Suppressor macrophage (primary cell): ENCODE data around the gene INHA.

ENCODE experiments used
- DNase-seq, 4 experiments: peaks; one replicate each; pipeline ENCODE4 v3.0.0-alpha.2; 2020 to 2022

INHA gene

DNA sequence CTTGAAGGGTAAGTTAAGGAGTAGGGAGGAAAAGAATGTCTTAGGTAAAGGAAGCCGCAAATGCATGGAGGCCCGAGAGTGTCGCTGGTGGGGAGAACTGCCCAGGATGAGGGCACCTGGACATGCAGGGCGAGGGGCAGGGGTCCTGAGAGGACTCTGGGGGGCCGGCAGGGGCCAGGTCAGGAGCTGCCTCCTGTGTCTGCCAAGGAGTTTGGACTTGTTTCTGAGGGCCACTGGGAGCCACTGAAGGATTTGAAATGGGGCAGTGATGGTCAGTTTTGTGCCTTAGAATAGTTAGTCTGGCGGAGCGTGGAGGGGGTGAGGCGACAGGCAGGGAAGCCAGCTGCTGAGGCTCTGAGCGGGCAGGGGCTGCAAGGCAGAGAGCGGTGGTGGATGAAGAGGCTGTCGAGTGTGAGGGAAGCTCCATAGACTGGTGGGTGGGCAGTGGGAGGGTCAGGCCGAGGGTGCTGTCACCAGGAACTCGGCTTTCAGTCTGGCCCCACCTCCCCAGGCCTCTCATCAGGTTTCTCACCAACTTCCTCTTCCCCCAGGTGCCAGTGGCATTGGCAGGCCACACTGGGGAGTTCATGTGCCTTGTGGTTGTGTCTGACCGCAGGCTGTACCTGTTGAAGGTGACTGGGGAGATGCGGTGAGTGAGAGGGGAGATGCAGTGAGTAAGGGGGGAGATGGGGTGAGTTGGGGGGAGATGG is 40.6 kb downstream of the INHA start:
- DNase-seq: no peak

DNA sequence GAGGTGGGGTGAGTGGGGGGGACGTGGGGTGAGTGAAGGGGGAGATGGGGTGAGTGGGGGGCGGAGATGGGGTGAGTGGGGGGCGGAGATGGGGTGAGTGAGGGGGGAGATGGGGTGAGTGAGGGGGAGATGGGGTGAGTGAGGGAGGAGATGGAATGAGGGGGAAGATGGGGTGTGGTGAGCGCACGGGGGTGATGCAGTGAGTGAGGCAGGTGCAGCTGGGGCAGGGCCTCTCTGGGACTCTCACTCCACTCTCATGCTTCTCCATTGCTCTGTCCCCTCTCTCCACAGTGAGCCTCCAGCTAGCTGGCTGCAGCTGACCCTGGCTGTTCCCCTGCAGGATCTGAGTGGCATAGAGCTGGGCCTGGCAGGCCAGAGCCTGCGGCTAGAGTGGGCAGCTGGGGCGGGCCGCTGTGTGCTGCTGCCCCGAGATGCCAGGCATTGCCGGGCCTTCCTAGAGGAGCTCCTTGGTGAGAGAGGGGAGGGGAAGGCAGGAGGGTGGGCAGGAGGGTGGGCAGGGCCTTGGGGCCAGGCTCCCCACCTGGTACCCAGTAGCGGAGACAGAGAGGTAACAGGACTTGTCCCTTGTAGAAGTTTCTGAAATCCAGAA is 41.5 kb downstream of the INHA start:
- DNase-seq: no peak

- DNase-seq: no peak
Observed at GRCh38 chr2:219614076-219614860, 42.2 kb downstream of the INHA start.

DNA sequence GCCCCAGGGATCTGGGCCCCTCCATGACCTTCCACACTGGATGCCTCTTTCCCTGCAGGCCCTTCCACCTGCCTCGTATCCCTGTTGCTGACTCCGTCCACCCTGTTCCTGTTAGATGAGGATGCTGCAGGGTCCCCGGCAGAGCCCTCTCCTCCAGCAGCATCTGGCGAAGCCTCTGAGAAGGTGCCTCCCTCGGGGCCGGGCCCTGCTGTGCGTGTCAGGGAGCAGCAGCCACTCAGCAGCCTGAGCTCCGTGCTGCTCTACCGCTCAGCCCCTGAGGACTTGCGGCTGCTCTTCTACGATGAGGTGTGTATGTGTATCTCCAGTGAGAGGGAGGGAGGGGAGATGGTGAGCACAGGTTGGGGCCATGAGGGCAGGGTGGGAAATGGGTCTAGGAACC is 42.9 kb downstream of the INHA start:
- no peak for DNase-seq

- DNase-seq: no peak
Observed at GRCh38 chr2:219615894-219616293, 43.8 kb downstream of the INHA start.

- no peak for DNase-seq
Observed at GRCh38 chr2:219616550-219616949, 44.4 kb downstream of the INHA start.

DNA sequence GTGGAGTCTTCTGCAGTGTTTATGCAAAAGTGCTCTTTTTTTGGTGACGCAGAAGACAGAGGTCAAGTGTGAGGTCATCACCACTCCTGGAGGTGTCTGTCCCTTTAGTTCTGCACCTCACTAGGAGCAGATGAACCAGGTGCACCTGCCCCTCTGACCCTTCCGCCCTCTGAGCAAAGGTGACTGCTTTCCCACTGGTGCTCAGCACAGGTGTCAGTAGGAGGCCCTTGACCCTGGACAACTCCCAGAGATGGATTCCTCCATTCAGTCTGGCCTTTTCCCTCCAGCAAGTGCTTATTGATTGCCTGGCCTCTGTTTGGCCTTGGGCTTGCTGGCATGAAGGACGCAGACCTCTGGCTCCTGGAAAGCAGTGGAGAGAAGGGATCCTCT is 46.6 kb downstream of the INHA start:
- no peak for DNase-seq

GRCh38 chr2:219619235-219619634 is 47.1 kb downstream of the INHA start:
- no peak for DNase-seq

DNA sequence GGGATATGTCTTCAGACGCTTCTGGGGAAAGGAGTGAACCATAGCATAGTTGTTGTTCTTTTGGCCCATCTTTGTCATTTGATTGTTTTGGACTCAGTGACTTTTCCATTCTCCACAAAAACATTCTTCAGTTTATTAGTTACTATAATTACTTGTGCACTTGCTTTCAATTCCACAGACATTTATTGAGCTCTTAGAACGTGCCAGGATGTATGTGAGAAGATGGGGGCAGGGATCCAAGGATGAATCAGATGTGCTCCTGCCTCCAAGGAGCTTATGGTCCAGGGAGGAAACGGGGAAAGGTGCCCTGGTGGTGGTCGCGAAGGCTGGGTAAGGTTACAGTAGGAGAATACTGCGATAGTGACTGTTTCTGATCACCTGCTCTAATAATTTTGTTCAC is 48.4 kb downstream of the INHA start:
- DNase-seq: no peak

DNA sequence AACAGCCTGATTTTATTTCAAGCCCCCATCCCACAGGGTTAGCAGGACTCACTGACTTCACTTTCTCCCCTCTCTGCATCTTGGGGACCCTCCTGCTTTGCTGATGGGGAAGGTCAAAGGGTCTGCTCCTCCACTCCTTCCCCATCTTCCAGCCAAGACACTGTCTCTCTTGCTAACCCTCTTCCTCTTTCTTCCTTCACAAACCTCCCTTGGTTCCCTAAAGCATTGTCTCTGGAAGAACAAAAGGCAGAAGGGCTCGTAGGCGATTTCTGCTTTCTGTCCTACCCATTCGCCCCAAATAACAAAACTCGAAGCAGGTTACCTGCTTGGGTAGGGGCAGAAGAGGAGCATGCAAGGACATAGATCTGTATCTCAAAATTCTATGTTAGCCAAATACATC is 49.8 kb downstream of the INHA start:
- peak in 3 of 4 experiments; percentile 32 to 52 (median 39) for DNase-seq

GRCh38 chr2:219622472-219622871 is 50.4 kb downstream of the INHA start:
- DNase-seq: no peak

GRCh38 chr2:219624565-219624964 is 52.5 kb downstream of the INHA start:
- no peak for DNase-seq

GRCh38 chr2:219625179-219625578 is 53.1 kb downstream of the INHA start:
- no peak for DNase-seq
